MG63 (cell line): ENCODE results near the gene MFSD11. TPM values are rescaled to one million over a fixed set of nuclear protein-coding genes. Genes with fewer than 3 reads are reported as not detected.
"Not testable (repeated sequence)": the region's sequence is repeated elsewhere in the genome, so short reads cannot be mapped to it uniquely, and the experiment has no call there.

ENCODE experiments used
- DNase-seq: peaks from one replicate; pipeline ENCODE4 v3.0.0-alpha.2; 2020
- H3K27me3 ChIP-seq: fragments of 250-450 bp; sonication (Bioruptor Pico); 2 replicates; pipeline ENCODE4 v1.5.1; 2020; ENCODE audit warnings: mild to moderate bottlenecking, moderate library complexity
- H3K36me3 ChIP-seq: fragments of 250-450 bp; sonication (Bioruptor Pico); 2 replicates; pipeline ENCODE4 v1.5.1; 2020; ENCODE audit warnings: mild to moderate bottlenecking, moderate library complexity
- H3K4me3 ChIP-seq: fragments of 250-450 bp; sonication (Bioruptor Pico); 2 replicates; pipeline ENCODE4 v1.5.1; 2020; ENCODE audit warnings: mild to moderate bottlenecking, moderate library complexity
- H3K9me3 ChIP-seq: fragments of 250-450 bp; sonication (Bioruptor Pico); 2 replicates; pipeline ENCODE4 v1.5.1; 2020; ENCODE audit warnings: mild to moderate bottlenecking, moderate library complexity
- total RNA-seq: library from RNA; depleted of rRNA; stranded (reverse); fragments of >200 nt; shearing (Covaris generic); gene quantifications from 2 replicates; pipeline ENCODE4 v1.2.3, GENCODE V29; 2014; ENCODE audit warnings: low replicate concordance

Gene MFSD11
- total RNA-seq, 1 experiment from 2014 or later: 23.8 TPM

GRCh38 chr17:76797241-76797840 lies 59.4 kb downstream of the MFSD11 start:
- DNase-seq: no peak
- no peaks in the 10 kb centered on the region for H3K36me3 ChIP-seq

GRCh38 chr17:76801706-76802105 lies 63.8 kb downstream of the MFSD11 start:
- no peaks in the 10 kb centered on the region for H3K36me3 ChIP-seq
- no peak overlapping the region for H3K4me3 ChIP-seq
- H3K9me3 ChIP-seq: no peaks in the 10 kb centered on the region
- no peaks in the 10 kb centered on the region for H3K27me3 ChIP-seq
- no peak for DNase-seq

More at GRCh38 chr17:76797241-76797840, 59.4 kb downstream of the MFSD11 start:
- H3K4me3 ChIP-seq: no peak overlapping the region
- H3K9me3 ChIP-seq: no peaks in the 10 kb centered on the region
- no peaks in the 10 kb centered on the region for H3K27me3 ChIP-seq

- H3K27me3 ChIP-seq: no peaks in the 10 kb centered on the region
- H3K36me3 ChIP-seq: no peaks in the 10 kb centered on the region
- DNase-seq: peak; percentile 81
- H3K9me3 ChIP-seq: no peaks in the 10 kb centered on the region
- no peak overlapping the region for H3K4me3 ChIP-seq
Measured at GRCh38 chr17:76805319-76805718, 67.4 kb downstream of the MFSD11 start.

DNA sequence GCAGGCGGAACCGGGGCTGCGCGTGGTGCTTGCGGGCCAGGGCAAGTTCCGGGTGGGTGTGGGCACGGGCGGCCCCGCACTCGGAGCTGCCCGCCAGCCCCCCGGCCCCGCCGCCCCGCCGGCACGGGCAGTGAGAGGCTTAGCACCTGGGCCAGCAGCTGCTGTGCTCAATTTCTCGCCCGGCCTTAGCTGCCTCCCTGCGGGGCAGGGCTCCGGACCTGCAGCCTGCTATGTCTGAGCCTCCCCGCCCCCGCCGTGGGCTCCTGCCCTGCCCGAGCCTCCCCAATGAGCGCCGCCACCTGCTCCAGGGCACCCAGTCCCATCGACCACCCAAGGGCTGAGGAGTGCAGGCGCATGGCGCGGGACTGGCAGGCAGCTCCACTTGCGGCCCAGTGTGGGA lies 68.2 kb downstream of the MFSD11 start:
- H3K4me3 ChIP-seq, H3K27me3 ChIP-seq, H3K36me3 ChIP-seq, H3K9me3 ChIP-seq, DNase-seq: not testable (repeated sequence)

GRCh38 chr17:76806767-76807166 lies 68.8 kb downstream of the MFSD11 start:
- not testable (repeated sequence) for H3K9me3 ChIP-seq, H3K4me3 ChIP-seq, H3K36me3 ChIP-seq, DNase-seq, H3K27me3 ChIP-seq

DNA sequence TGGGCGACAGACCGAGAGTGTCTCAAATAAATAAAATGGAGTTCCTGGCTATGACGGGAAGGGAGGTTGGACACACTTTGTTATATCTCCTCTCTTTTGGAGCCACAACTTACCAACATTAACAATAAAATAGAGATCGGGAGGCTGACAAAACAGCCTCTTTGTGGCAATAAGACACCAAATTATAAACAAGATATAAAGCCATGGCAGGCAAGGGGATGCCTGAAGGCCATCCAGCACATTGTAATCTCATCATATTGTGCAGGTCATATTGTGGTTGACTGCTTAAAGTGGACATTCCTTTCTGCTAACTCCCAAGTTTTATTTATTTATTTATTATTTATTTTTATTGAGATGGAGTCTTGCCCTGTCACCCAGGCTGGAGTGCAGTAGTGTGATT lies 70.4 kb downstream of the MFSD11 start:
- no peaks in the 10 kb centered on the region for H3K36me3 ChIP-seq
- no peaks in the 10 kb centered on the region for H3K27me3 ChIP-seq
- no peaks in the 10 kb centered on the region for H3K9me3 ChIP-seq
- no peak overlapping the region for H3K4me3 ChIP-seq
- DNase-seq: no peak

GRCh38 chr17:76810956-76811355 lies 73.0 kb downstream of the MFSD11 start:
- Histone ChIP-seq H3K27me3 (0 out of 2 replicates have a peak, but pooled peaks cover under 1% of the 10 kb centered on the region), H3K36me3 (no peaks in the 10 kb centered on the region), H3K9me3 (no peaks in the 10 kb centered on the region), H3K4me3 (no peak overlapping the region)
- DNase-seq: no peak

DNA sequence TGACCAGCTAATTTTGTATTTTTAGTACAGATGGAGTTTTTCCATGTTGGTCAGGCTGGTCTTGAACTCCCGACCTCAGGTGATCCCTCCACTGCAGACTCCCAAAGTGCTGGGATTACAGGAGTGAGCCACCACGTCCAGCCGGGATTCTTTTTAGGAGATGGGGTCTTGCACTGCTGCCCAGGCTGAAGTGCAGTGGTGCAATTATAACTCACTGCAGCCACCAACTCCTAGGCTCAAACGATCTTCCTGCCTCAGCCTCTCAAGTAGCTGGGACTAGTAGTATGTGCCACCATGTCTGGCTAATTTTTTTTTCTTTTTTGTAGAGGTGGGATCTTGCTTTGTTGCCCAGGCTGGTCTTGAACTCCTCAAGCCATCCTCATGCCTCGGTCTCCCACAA lies 73.9 kb downstream of the MFSD11 start:
- Histone ChIP-seq H3K27me3 (0 out of 2 replicates have a peak, but pooled peaks cover 2% of the 10 kb centered on the region), H3K9me3 (no peaks in the 10 kb centered on the region), H3K36me3 (no peaks in the 10 kb centered on the region), H3K4me3 (no peak overlapping the region)
- no peak for DNase-seq

DNA sequence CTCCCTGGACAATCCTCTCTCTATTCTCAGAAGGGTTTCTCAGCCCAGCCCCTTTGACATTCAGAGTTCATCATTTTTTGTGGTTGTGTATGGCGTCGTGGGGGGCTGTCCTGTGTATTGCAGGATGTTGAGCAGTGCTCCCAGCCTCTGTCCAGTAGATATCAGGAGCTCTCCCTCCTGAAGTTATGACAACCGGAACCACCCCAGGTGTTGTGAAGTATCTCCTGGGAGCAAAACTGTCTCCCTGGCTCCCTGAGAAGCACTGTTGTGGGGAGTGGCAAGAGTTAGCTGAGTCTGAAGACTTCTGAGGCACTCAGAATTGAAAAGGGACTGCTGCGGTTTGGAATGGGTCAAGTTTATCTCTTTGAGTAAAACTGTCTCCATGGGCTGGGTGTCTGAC lies 74.3 kb downstream of the MFSD11 start:
- Histone ChIP-seq H3K36me3 (no peaks in the 10 kb centered on the region), H3K9me3 (no peaks in the 10 kb centered on the region), H3K4me3 (no peak overlapping the region), H3K27me3 (0 out of 2 replicates have a peak, but pooled peaks cover 2% of the 10 kb centered on the region)
- DNase-seq: no peak

DNA sequence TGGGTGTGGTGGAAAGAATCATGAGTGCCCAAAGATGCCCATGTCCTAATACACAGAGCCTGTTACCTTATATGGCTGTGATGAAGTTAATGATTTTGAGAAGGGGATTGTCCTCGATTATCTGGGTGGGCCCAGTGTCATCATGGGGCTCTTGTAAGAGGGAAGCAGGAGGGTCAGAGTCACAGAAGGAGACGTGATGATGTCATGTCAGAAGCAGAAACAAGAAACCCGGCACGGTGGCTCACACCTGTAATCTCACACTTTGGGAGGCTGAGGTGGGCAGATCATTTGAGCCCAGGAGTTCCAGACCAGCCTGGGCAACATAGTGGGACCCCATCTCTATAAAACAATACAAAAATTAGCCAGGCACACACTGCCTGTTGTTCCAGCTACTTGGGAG lies 75.0 kb downstream of the MFSD11 start:
- H3K27me3 ChIP-seq: 0 out of 2 replicates have a peak, but pooled peaks cover 2% of the 10 kb centered on the region
- no peaks in the 10 kb centered on the region for H3K9me3 ChIP-seq
- no peak for DNase-seq
- no peaks in the 10 kb centered on the region for H3K36me3 ChIP-seq
- H3K4me3 ChIP-seq: no peak overlapping the region

DNA sequence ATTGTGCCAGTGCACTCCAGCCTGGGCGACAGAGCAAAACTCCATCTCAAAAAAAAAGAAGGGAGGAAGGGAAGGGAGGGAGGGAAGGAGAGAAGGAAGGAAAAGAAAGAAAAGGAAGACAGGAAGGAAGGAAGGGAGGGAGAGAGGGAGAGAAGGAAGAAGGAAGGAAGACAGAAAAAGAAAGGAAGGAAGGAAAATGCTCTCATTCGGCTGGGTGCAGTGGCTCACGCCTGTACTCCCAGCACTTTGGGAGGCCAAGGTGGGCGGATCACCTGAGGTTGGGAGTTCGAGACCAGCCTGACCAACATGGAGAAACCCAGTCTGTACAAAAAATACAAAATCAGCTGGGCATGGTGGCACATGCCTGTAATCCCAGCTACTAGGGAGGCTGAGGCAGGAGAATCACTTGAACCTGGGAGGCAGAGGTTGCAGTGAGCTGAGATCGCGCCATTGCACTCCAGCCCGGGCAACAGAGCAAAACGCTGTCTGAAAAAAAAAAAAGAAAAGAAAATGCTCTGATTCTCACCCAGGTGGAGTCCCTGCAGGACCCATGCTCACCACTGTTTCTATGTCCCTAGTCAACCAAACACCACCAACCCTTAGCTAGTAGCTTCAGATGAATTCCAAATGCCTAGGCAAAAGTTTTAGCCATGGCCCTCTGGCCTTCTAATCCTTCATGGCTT lies 78.1 kb downstream of the MFSD11 start:
- not testable (repeated sequence) for H3K27me3 ChIP-seq, H3K4me3 ChIP-seq, H3K9me3 ChIP-seq, H3K36me3 ChIP-seq, DNase-seq

DNA sequence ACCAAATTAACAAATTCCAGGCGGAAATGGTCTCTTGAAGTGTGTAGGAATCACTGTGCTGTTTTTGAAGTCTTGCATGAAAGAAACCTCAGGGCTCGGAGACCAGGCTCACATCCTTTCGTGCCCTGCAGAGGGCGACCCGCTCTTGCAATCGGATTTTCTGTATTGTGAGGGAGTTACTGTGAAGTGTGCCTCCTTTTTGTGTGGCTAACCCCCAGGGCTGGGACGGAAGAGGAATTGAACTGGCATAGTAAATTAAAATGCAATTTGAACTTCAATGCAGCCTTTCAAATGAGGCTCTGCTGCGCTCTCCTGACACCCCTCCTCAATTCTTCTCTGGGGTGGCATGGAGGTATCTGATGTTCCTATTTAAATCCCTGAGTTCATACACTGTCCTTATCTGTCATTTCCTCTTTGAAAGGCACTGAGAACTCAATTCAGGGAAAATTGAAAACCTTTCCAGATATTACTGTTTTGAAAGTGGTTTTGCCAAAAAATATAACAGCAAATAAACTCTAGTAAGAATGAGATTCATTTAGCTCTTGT lies 78.7 kb downstream of the MFSD11 start:
- peak; percentile 41 for DNase-seq
- Histone ChIP-seq H3K27me3 (0 out of 2 replicates have a peak, but pooled peaks cover 2% of the 10 kb centered on the region), H3K9me3 (no peaks in the 10 kb centered on the region), H3K36me3 (no peaks in the 10 kb centered on the region), H3K4me3 (no peak overlapping the region)

GRCh38 chr17:76820039-76820438 lies 82.1 kb downstream of the MFSD11 start:
- no peak for DNase-seq
- H3K4me3 ChIP-seq: no peak overlapping the region
- 0 out of 2 replicates have a peak, but pooled peaks cover 2% of the 10 kb centered on the region for H3K27me3 ChIP-seq
- H3K9me3 ChIP-seq: no peaks in the 10 kb centered on the region
- no peaks in the 10 kb centered on the region for H3K36me3 ChIP-seq

DNA sequence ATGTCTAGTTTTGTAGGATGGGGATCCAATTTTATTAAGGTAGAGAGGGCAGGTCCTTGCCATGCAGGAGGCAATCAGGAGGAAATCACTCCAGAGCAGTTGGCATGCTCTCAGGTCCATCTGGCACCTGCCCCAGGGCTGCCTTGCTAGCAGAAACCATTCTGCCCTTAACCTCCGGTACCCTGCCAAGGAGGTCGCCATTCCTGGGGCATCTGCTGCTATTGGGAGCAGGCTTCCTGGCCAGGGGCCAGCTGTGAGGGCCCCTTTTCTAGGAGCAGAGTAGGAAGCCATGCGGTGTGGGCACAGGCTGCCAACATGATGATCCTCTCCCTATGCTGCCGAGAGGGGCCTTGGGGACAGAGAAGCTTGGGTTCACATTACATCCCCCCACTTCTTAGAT lies 82.6 kb downstream of the MFSD11 start:
- 0 out of 2 replicates have a peak, but pooled peaks cover 2% of the 10 kb centered on the region for H3K27me3 ChIP-seq
- no peak for DNase-seq
- H3K9me3 ChIP-seq: no peaks in the 10 kb centered on the region
- H3K36me3 ChIP-seq: no peaks in the 10 kb centered on the region
- no peak overlapping the region for H3K4me3 ChIP-seq

GRCh38 chr17:76822184-76822778 lies 84.4 kb downstream of the MFSD11 start:
- DNase-seq: no peak
- Histone ChIP-seq H3K27me3 (no peaks in the 10 kb centered on the region), H3K9me3 (no peaks in the 10 kb centered on the region), H3K36me3 (no peaks in the 10 kb centered on the region), H3K4me3 (no peak overlapping the region)

DNA sequence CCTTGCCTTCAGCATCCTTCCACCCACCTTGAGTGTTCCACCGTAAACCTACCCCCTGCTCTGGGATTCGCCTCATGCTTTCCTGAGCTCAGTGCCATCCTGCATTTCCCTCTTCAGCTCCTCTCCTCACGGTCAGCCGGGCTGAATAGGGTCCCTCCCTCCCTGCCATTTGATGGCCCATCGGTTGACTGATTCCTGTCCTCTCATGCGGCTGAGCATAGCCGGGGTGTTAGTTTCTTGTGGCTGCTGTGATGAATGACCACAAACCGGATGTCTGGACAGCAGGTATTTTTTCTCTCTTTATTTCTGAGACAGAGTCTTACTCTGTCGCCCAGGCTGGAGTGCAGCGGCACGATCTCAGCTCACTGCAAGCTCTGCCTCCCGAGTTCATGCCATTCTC lies 86.2 kb downstream of the MFSD11 start:
- no peak overlapping the region for H3K4me3 ChIP-seq
- DNase-seq: no peak
- H3K36me3 ChIP-seq: no peaks in the 10 kb centered on the region
- no peaks in the 10 kb centered on the region for H3K9me3 ChIP-seq
- H3K27me3 ChIP-seq: no peaks in the 10 kb centered on the region

DNA sequence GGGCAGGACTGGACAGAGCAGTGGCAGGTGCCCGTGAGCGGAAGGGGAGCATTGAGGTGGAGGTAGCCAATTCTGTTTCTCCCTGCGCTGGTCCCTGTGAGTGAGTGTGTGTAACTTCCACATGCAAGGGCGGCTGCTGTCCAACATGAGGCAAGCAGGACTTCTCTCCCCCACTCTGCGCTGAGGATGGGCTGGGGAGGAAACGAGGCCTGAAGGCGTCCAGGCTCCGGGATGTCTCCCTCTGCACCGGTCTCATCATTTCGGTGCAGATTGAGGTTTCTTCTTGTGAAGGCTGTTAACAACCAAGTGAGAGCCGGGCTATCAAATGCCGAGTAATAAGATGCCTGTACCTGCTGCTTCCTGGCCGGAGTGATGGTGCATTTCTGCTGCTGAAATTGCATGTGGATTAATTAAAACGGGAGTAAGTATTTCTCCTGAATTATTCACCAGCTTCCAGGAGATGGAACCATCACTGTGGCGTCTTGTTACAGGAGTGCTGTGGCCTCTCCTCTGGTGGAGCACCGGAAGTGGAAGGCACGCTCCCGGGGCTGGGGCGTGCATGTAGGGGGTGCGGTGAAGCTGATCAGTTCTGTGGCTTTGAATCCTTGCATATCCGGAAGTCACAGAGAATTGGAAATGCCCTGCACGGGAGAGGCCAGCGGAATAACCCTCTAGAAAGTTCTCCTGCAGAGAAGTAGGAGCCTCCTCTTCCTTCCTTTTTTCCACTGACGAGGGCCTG lies 88.6 kb downstream of the MFSD11 start:
- H3K36me3 ChIP-seq: no peaks in the 10 kb centered on the region
- no peak for DNase-seq
- no peaks in the 10 kb centered on the region for H3K9me3 ChIP-seq
- H3K27me3 ChIP-seq: no peaks in the 10 kb centered on the region
- H3K4me3 ChIP-seq: no peak overlapping the region
